Measurements from ENCODE around the gene ANKS1B.

ANKS1B gene

DNA sequence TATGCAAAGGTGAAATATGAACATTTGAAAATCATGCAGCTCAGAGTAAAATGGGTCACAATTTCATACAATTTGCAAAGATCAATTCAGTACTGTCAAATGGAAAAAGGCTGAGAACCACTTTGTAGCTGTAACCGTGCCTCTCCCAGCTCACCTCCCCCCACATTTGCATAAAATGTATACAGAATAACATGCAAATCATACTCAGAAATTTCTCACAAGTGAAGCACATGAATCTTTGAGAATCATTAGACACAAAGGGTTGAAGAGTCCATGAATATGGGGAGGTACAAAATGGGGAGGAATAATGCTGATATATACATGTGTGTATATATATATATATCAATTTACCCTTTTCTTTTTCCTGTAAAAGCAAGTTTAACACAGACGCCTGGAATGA lies 1177.5 kb downstream of the ANKS1B start:
- no peaks in the 10 kb centered on the region for H3K79me2 ChIP-seq
- H3K36me3 ChIP-seq (ENCODE audit: control insufficient read depth, insufficient read depth, low read length) = no peaks in the 10 kb centered on the region
- no peaks in the 10 kb centered on the region for H3K9me3 ChIP-seq (ENCODE audit: control insufficient read depth, low read length)
- H3K27ac ChIP-seq = no peak overlapping the region
- TF ChIP-seq, protein P1, sequence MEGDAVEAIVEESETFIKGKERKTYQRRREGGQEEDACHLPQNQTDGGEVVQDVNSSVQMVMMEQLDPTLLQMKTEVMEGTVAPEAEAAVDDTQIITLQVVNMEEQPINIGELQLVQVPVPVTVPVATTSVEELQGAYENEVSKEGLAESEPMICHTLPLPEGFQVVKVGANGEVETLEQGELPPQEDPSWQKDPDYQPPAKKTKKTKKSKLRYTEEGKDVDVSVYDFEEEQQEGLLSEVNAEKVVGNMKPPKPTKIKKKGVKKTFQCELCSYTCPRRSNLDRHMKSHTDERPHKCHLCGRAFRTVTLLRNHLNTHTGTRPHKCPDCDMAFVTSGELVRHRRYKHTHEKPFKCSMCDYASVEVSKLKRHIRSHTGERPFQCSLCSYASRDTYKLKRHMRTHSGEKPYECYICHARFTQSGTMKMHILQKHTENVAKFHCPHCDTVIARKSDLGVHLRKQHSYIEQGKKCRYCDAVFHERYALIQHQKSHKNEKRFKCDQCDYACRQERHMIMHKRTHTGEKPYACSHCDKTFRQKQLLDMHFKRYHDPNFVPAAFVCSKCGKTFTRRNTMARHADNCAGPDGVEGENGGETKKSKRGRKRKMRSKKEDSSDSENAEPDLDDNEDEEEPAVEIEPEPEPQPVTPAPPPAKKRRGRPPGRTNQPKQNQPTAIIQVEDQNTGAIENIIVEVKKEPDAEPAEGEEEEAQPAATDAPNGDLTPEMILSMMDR (IDR thresholded peaks at IDR 0.05) = no peak
- H3K4me3 ChIP-seq (ENCODE audit: low read depth, low read length) = no peak overlapping the region
- H3K9ac ChIP-seq = no peak overlapping the region
- no peaks in the 10 kb centered on the region for H3K27me3 ChIP-seq (ENCODE audit: control insufficient read depth, insufficient read depth, low read length)
- no peaks in the 10 kb centered on the region for H3K4me1 ChIP-seq
- H2AFZ ChIP-seq = no peak overlapping the region
- no peak overlapping the region for H3K4me2 ChIP-seq (ENCODE audit: low read length)

GRCh38 chr12:98803468-98804209 lies 1181.1 kb downstream of the ANKS1B start:
- no peaks in the 10 kb centered on the region for H3K79me2 ChIP-seq
- no peaks in the 10 kb centered on the region for H3K27me3 ChIP-seq (ENCODE audit: control insufficient read depth, insufficient read depth, low read length)
- TF ChIP-seq, protein P1 (IDR thresholded peaks at IDR 0.05) = no peak
- no peaks in the 10 kb centered on the region for H3K9me3 ChIP-seq (ENCODE audit: control insufficient read depth, low read length)
- no peak overlapping the region for H3K4me2 ChIP-seq (ENCODE audit: low read length)
- no peaks in the 10 kb centered on the region for H3K4me1 ChIP-seq
- H3K27ac ChIP-seq = no peak overlapping the region
- H3K4me3 ChIP-seq (ENCODE audit: low read depth, low read length) = no peak overlapping the region
- no peak overlapping the region for H3K9ac ChIP-seq
- no peak overlapping the region for H2AFZ ChIP-seq
- H3K36me3 ChIP-seq (ENCODE audit: control insufficient read depth, insufficient read depth, low read length) = no peaks in the 10 kb centered on the region

DNA sequence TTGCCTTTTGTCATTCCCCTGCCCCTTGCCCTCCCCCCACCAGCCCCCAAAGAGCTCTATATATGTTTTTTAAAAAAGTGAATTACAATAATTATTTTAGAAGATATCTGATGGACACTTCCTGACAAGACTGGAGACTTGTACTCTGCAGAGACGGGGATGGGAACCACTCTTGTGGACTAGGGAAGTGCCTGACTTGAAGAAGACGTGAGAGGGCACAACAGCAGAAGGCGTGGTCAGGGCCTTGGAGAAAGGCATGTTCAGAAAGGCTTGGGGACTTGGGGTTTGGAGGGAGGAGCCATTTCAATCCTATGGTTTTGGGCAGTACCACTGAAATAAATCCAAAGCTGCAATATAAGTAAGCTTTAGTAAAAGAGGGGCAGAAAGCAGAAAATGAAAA lies 1184.9 kb downstream of the ANKS1B start:
- Histone ChIP-seq H3K9me3 (ENCODE audit: control insufficient read depth, low read length) (no peaks in the 10 kb centered on the region), H2AFZ (no peak overlapping the region), H3K27me3 (ENCODE audit: control insufficient read depth, insufficient read depth, low read length) (no peaks in the 10 kb centered on the region), H3K4me3 (ENCODE audit: low read depth, low read length) (no peak overlapping the region), H3K36me3 (ENCODE audit: control insufficient read depth, insufficient read depth, low read length) (no peaks in the 10 kb centered on the region), H3K9ac (no peak overlapping the region), H3K27ac (no peak overlapping the region), H3K4me2 (ENCODE audit: low read length) (no peak overlapping the region), H3K79me2 (no peaks in the 10 kb centered on the region), H3K4me1 (no peaks in the 10 kb centered on the region)
- TF ChIP-seq, protein P1 (IDR thresholded peaks at IDR 0.05) = no peak

DNA sequence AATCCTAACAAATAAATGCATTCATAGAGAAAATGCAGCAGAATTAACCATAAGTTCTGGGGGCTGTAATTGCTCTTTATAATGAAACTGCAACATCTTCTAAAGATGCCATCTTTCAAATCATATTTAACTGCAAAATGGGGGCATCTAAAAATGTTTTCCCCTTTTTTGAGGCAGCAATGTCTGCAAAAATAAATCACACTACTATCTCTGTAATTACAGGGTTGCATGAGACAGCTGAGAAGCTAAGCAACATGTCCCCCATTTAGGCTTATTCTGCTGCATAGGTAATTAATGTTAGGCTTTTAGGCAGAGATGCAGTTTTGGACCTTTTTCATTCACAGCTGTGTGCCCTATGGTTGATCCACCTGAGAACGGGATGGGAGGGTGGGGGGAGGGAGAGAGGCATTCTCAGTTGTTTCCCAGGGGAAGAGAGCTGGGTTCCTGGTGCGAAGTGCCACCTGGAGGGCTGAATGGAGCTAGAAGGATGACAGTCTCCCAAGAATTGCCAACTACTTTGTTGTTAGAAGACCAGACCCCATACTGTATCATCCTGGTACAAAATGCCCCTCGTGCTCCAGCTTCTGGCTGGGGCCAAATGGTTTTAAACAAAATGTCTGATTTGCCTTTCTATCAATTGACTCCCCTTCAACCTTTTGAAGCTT lies 1185.5 kb downstream of the ANKS1B start:
- TF ChIP-seq, protein P1 (IDR thresholded peaks at IDR 0.05) = no peak
- Histone ChIP-seq H3K4me2 (ENCODE audit: low read length) (no peak overlapping the region), H3K27ac (no peak overlapping the region), H3K27me3 (ENCODE audit: control insufficient read depth, insufficient read depth, low read length) (no peaks in the 10 kb centered on the region), H3K36me3 (ENCODE audit: control insufficient read depth, insufficient read depth, low read length) (no peaks in the 10 kb centered on the region), H3K9me3 (ENCODE audit: control insufficient read depth, low read length) (no peaks in the 10 kb centered on the region), H3K9ac (no peak overlapping the region), H3K79me2 (no peaks in the 10 kb centered on the region), H2AFZ (no peak overlapping the region), H3K4me1 (no peaks in the 10 kb centered on the region), H3K4me3 (ENCODE audit: low read depth, low read length) (no peak overlapping the region)

Measured in parathyroid adenoma (tissue), 2 donors.